Endometrial microvascular endothelial cells (primary cell): Measurements from ENCODE around the gene RNF111. TPM values are rescaled to one million over a fixed set of nuclear protein-coding genes. Genes with fewer than 3 reads are reported as not detected.
"Not testable (repeated sequence)": the region's sequence is repeated elsewhere in the genome, so short reads cannot be mapped to it uniquely, and the experiment has no call there.

Source experiments
- in situ Hi-C: cut with HindIII; loops from 2 replicates; pipeline ENCODE4 v1.10.0; 2017; ENCODE audit warnings: low sequenced_read_pairs, low pct_unique_long_range_greater_than_20kb; ENCODE audit errors: inconsistent ontology term
- total RNA-seq: library from RNA; depleted of rRNA; stranded (reverse); fragments of >200 nt; gene quantifications from one replicate; pipeline ENCODE4 v1.2.3, GENCODE V29; 2015; ENCODE audit errors: inconsistent ontology term

RNF111 gene
- total RNA-seq, 1 donor from 2014 or later = 17.5 TPM

DNA sequence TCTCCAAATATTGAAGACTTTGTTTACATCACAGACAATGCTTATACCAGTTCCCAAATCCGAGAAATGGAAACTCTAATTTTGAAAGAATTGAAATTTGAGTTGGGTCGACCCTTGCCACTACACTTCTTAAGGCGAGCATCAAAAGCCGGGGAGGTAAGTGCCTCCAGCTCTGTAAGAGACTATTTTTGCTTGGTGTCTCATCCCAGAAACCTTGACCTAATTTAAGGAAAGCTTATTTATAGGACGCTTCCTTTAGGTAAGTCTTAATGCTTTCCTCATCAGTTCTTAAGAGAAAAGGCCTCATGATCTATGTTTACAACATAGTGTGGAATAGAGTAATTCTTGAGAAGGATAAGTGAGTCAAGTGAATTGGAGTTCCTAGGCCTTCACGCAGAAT, 129.3 kb downstream of the RNF111 start:
- in situ Hi-C loops = no loop called here

DNA sequence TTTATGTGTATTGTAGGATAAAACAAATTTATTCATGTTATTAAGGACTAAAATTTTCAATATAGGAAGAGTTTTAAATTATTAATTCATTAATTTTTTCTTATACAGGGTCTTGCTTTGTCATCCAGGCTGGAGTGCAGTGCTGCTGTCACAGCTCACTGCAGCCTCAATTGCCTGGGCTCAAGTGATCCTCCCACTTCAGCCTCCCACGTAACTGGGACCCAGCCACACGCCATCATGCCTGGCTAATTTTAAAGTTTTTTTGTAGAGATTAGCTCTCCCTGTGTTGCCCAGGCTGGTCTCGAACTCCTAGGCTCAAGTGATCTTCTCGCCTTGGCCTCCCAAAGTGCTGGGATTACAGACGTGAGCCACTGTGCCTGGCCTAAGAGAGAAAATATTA, 132.2 kb downstream of the RNF111 start:
- in situ Hi-C loops = no loop called here

DNA sequence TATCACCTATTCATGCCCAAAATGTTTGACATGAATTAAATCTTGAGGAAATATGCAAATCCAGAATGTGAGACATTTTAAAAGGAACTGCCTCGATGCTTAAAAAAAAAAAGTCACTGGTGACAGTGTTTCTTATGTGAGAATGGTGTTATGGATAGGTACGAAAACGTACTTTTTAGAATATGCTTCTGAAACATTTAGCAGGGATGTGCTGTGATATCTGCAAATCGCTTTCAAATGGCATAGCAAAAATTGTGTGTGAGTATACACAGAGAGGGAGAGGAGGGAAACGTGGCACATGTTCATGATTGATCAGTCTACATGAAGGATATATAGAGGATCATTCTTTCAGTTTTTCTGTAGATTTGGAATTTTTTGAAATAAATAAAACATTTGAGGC, 133.5 kb downstream of the RNF111 start:
- in situ Hi-C loops = no loop called here

DNA sequence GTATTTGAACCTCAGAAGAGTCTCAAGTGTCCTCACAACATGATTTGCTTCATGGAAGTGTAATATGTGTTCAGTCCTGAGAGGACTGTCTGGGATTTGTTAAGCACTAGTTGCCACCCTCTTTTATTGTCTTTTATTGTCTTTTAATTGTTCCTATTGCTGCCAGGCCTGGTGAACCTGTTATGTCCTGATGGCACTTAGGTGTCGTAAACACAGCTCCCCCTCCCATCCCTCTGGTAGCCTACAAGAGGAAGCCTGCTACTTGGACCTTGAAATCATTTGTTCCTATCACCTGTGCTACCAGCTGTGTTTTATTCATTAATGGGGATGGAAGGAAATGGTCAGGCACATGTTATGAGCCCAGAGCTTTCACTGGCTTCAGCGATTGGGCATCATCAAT, 136.8 kb downstream of the RNF111 start:
- in situ Hi-C loops = no loop called here

DNA sequence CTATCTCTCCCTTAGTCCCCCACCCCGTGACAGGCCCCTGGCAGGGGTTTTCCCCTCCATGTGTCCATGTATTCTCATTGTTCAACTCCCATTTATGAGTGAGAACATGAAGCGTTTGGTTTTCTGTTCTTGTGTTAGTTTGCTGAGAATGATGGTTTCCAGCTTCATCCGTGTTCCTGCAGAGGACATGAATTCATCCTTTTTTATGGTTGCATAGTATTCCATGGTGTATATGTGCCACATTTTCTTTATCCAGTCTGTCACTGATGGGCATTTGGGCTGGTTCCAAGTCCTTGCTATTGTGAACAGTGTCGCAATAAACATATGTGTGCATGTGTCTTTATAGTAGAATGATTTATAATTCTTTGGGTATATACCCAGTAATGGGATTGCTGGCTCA, 138.2 kb downstream of the RNF111 start:
- in situ Hi-C loops = not testable (repeated sequence)

DNA sequence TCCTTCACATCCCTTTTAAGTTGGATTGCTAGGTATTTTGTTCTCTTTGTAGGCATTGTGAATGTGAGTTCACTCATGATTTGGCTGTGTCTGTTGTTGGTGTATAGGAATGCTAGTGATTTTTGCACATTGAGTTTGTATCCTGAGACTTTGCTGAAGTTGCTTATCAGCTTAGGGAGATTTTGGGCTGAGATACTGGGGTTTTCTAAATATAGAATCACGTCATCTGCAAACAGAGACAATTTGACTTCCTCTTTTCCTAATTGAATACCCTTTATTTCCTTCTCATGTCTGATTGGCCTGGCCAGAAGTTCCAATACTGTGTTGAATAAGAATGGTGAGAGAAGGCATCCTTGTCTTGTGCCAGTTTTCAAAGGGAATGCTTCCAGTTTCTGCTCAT, 139.8 kb downstream of the RNF111 start:
- in situ Hi-C loops = not testable (repeated sequence)

DNA sequence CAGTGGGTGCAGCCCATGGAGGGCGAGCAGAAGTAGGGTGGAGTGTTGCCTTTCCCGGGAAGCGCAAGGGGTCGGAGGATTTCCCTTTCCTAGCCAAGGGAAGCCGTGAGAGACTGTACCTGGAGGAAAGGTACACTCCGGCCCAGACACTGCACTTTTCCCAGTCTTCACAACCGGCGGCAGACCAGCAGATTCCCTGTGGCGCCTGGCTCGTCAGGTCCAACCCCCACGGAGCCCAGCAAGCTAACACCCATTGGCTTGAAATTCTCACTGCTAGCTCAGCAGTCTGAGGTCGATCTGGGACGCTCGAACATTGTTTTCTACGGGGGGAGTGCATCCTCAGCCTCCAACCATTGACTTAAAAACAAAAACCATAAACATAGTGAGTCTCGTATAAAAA, 144.0 kb downstream of the RNF111 start:
- in situ Hi-C loops = no loop called here

DNA sequence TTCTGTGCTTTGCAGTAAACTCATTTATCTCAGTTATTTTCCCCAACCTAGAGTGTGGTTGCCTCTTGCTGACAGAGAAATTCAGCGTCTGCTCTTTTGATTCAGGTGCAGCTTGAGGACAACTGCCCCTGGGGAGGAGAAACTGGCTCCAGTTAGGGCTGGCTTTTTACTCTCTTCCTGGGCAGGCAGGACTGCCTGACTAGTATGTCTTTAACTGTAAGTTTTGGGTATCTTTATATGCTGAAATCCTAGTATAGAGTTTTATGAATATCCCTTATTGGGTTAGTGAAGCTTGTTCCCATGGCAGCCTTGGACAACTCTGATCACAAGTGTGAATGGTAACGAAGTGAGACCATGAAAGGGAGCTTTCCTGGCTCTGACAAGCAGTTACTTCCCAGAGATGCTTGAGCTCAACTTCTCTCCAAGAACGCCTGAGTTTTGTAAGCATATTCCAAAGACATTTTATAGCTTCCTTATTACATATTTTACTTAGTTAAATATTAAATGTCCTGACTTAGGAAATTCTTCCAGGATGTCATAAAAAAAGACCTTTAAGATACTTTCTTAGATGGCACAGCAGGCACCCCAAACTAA, 144.6 kb downstream of the RNF111 start:
- in situ Hi-C loops = no loop called here

DNA sequence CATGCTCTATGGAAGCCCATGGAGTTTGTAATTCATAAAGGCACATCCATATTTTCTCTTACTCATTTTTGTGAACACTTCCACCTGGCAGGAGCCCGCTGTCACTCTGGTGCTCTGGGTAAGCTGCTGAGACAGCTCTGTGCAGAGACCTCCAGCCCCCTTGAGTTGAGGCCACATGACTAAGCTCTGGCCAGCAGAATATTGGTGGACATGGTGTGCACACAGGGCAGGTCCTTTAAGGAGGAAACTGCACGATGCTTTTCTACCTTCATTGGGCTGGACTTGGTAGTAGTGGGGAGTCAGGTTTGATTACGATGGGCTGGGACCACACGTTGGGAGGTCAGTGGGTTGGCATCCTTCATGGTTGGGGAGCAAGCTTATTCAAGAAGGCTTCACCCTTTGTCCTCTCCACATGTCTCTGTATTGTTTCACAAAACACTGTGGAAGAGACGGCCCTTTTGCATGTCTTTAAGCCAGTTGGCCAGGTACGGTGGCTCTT, 146.5 kb downstream of the RNF111 start:
- in situ Hi-C loops = no loop called here

DNA sequence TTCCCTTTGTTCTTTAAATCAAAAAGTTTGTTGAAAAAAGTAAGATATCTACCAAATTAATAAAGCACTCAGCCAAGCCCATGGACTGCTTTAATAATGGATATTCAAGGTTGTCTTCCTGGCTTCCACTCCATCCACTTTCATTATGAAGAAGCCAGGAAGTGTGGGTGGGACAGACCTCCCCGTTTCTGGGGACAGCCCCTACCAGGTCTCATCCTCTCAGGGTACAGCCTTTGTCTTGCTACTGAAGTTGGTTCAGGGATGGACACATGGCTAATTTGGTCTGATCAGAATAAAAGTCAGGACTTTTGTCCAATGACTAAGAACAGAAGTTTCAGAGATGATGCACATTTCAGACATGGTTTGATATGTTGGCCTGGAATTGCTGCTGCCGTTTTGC, 150.1 kb downstream of the RNF111 start:
- in situ Hi-C loops = no loop called here

DNA sequence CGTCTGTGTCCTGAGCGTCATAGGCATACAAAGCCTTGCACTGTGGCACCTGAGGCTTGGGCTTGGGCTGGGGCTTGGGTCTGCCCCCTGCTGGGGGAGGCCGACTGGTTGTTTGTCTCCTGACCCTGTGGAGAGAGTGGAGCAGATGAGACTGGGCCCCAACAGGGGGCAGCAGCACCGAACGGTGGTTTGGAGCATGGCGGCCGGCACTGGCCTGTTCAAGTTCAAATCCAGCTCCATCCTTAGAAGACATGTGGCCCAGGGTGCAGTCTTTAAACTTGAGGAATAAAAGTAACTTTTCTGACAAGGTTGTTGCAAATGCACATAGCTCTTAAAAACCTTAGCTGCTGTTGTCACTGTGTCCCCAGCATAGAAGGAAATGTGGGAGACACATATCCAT, 150.8 kb downstream of the RNF111 start:
- in situ Hi-C loops = no loop called here

DNA sequence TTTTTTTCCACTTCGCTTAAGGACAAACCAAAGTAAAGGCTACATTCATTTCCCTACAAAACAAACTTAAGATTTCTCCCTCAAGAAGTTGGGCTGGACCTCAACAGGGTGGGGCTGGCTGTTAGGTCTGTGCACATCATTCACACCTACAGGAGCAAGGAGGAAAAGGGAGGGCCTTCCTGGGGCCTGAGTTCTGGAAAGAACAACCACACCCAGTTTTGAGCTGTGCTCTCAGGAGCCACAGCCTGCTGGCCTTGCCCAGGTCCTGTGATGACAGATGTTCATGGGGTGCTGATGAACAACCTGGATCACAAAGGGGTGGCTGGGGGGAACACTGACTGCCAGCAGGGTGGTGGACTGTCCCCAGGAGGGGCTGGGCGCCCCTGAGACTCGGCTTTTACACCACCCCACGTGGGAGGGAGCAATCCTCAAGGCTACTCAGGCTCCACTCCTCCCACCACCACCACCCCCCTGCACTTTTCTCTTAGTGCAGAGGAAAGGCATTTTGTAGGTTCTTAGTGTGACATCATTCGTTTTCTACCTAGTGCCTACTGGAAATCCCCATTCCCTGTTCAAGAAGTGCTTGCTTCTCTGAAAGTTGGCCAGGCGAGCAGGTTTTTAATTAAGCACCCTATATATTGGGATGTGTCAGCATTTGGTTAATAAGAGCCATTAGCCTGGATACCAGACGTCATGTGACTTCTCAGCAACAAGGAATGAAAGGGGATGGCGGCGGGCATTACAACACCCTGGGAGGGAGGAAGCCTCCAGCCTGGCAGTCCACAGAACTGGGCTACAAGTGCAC, 153.2 kb downstream of the RNF111 start:
- in situ Hi-C loops = no loop called here

DNA sequence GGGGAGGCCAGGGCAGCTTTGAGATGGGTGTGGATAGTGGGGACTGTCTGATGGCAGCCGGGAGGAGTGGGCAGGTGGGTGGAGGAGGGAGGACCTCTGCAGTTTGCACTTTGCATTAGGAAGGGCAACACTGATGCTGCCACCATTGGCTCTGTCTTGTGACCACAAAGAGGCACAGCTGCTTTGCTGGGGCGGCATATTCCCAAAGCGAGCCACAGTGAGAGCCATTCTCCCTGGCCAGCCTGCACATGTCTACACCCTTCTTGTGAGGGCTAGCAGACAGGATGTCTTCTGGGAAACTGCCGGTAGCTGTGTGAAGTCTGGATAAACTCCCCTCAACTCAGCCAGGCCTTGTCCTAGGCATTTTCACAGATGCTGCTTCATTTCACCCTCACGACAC, 155.8 kb downstream of the RNF111 start:
- in situ Hi-C loops = no loop called here

DNA sequence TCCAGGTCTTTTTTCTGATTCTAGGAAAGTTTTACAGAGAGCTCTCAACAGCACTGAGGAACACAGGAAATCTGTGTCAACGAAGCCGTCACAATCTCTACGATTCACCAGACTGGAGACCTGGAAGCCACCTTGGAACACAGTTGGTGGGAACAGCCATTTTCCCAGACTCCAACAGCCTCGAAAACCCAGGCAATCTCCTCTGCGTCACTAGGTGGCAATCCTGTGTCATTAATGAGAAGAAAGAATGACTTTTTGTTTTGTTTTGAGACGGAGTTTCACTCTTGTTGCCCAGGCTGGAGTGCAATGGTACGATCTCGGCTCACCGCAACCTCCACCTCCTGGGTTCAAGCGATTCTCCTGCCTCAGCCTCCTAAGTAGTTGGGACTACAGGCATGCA, 157.1 kb downstream of the RNF111 start:
- in situ Hi-C loops = not testable (repeated sequence)

Other genes with a start within 250 kb of the RNF111 start
- 169 TPM for gene ADAM10, start 238.0 kb upstream of the RNF111 start, total RNA-seq
- 8.9 TPM for gene MINDY2, start 216.4 kb upstream of the RNF111 start, total RNA-seq
- gene SLTM, start 54.0 kb upstream of the RNF111 start, total RNA-seq = 21.6 TPM
- 101 TPM for gene CCNB2, start 117.5 kb downstream of the RNF111 start, total RNA-seq
- gene LDHAL6B, start 219.2 kb downstream of the RNF111 start, total RNA-seq = not detected